Activated CD8-positive, alpha-beta memory T cell treated with anti-CD3 and anti-CD28 coated beads, Interleukin-2, amount 50 U/mL, for 1 hour (primary cell): ENCODE data around the gene POLDIP2.
A peak's percentile ranks its signal among the peaks of the same experiment; 100 is the strongest.

Experiments used
- DNase-seq: peaks from one replicate; pipeline ENCODE4 v3.0.0-alpha.2; 2020; ENCODE audit errors: extremely low read depth

The POLDIP2 gene

GRCh38 chr17:28390141-28390540 is 32.8 kb upstream of the POLDIP2 start:
- DNase-seq, result no peak

GRCh38 chr17:28388106-28388505 is 30.8 kb upstream of the POLDIP2 start:
- DNase-seq, result no peak

- DNase-seq, result no peak
Measured at GRCh38 chr17:28386391-28386790, 29.1 kb upstream of the POLDIP2 start.

DNA sequence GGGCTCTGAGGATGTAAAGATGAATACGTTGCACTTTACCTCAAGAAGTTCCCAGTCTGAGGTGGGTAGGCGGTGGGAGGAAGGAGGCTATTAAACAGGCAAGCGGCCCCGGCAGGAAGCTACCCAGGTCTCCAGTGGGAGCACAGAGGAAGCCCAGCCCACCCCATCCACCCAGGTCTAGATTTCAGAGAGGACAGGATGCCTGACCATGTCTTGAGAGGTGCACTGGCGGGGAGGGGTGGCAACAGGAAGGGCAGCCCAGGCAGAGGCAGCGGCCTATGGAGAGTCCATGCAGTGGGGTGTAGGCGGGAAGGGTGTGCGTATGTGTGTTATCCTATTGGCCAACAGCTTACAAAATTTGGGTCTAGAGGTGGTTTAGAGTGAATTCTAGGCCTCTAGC is 28.1 kb upstream of the POLDIP2 start:
- DNase-seq, result no peak

GRCh38 chr17:28385037-28385400 is 27.7 kb upstream of the POLDIP2 start:
- no peak for DNase-seq

- no peak for DNase-seq
Measured at GRCh38 chr17:28384281-28385036, 27.1 kb upstream of the POLDIP2 start.

GRCh38 chr17:28381141-28381825 is 24.0 kb upstream of the POLDIP2 start:
- no peak for DNase-seq

- no peak for DNase-seq
Measured at GRCh38 chr17:28379814-28380801, 22.8 kb upstream of the POLDIP2 start.

GRCh38 chr17:28372945-28373274 is 15.6 kb upstream of the POLDIP2 start:
- DNase-seq, result no peak

DNA sequence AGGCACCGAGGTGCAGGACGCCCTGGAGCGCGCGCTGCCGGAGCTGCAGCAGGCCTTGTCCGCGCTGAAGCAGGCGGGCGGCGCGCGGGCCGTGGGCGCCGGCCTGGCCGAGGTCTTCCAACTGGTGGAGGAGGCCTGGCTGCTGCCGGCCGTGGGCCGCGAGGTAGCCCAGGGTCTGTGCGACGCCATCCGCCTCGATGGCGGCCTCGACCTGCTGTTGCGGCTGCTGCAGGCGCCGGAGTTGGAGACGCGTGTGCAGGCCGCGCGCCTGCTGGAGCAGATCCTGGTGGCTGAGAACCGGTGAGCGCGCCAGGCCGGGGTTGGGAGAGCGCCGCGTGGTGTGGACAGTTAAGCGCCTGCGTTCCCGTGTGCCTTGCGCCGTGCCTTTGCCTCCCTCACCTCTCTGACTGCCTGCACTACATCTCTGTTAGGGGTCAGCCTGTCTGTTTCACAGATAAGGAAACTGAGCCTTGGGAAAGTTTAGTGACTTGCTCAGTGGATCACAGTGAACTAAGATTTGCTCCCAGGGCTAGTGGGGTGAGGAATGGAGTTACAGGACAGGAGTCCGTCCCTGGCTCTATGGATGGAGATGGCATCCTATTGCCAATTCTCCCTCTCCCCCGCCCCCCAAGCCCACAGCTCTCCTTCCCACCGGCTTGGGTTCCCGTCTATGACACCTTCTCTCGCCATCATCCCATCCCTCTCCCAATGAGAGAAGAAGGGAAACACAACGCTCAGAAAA is 15.0 kb upstream of the POLDIP2 start:
- no peak for DNase-seq

- DNase-seq, result peak; percentile 41
Measured at GRCh38 chr17:28371245-28372202, 14.2 kb upstream of the POLDIP2 start, which contains the start of gene SARM1. SARM1 (plus strand) TSS chr17:28371694; CDS start chr17:28372033, 339 bp downstream.

DNA sequence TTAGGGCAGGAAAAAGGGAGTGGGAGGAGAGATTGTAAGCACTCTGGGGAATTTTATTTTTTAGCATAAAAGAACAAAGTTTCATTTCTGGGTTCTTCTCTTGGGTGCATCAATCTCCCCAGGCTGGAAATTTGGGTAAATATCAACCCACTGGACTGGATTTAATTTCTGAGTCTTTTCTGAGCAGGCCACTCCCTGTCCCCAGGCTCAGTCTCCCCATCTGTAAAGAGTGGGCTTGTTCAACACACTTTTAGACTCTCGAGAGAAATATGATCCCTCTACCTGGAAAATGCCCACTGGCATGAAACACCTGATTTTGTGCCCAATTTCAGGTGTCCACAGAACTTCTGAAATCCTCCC is 13.4 kb upstream of the POLDIP2 start:
- no peak for DNase-seq

DNA sequence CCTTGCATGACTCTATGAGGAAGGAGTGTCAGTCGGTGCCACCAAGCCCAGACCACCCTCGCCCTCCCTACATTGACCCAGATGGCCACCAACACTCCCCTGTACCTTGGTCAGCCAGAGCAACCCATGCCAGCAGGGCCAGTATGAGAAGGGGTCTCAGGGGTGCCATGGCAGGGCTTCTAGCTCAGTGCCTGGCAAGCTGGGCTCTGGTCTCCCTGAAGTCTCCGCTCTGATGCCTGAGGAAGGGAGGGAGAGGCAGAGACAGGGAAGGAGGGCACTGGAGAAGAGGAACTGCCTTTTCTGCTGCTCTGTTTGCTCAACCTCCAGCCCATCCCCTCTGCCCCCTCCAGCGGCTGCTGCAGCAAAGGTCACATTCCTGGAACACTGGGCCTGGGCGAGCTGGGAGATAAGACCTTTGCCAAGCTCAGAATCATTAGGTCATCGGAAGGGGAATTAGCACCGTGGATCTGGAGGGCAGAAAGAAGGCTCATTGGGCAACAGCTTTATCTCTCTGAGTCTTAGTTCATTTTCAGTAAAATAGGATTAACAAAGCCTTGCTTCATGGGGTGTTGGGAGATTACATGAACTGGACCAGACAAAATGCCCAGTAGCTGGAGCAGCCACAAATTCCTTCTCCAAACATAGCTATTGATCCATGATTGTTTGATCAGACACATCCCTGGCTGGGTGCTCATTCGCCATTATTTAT is 12.9 kb upstream of the POLDIP2 start, which contains the start of gene VTN:
Gene VTN, minus strand, starts transcription at position 273 of the 709 bp plus-strand sequence. Its CDS starts 104 bp downstream, at position 169.
- DNase-seq, result no peak

GRCh38 chr17:28369684-28370034 is 12.3 kb upstream of the POLDIP2 start:
- DNase-seq, result no peak

DNA sequence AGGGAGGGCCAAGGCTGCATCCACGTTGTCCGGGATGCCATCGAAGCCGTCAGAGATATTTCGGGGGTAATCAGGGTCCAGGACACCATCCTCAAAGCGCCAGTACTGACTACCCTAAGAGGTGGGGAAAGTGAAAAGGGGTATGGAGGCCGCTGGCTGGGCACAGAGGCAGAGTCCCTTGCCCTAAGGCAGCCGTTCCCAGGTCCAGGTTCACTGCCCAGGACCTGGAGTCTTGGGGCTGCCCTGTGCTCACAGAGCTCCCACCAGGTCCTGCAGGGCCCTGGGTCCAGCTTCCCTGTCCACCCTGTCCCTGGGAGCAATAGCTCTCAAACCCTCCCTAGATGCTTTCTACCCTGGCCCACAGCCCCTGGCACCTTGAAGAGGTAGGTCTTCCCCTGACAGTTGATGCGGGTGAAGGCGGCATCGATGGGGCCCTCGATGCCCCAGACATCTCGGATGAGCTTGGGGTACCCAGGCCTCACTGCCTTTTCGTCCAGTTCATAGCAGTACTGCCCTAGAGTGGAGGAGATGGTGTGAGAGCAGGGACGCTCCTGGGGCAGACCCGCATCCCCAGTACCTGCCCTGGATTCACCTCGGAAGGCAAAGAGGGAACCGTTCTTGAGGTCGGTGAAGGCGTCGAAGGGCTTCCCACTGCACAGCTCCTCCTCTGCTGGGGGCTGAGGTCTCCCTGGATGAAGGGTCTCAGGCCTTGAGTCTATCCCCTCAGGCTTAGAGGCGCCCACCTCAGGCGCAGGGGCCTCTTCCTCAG is 11.8 kb upstream of the POLDIP2 start:
- DNase-seq, result no peak

DNA sequence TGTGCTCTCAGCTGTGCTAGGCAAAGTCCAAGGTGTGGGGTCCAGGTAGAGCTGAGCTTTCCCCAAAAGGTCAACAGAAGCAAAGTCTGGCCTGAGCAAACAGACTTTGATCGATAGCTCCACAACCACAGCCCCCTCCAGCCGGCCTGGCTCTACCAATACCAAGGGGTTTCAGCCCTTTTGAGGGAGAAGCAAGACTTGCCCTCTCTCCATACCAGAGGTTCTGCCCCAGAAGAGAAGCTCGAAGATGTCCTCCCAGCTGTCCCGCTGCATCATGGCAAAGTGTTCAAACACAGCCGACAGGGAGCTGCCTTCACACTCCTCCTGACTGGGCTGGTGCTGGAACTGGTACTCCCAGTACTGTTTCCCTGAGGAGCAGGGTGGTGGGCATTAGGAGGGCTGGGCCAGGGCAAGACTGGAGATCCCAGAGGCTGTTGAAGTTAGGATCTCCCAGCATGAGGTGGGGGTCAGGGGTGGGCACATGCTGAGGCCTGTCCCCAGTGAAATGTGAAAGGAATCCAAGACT is 11.0 kb upstream of the POLDIP2 start:
- DNase-seq, result no peak

DNA sequence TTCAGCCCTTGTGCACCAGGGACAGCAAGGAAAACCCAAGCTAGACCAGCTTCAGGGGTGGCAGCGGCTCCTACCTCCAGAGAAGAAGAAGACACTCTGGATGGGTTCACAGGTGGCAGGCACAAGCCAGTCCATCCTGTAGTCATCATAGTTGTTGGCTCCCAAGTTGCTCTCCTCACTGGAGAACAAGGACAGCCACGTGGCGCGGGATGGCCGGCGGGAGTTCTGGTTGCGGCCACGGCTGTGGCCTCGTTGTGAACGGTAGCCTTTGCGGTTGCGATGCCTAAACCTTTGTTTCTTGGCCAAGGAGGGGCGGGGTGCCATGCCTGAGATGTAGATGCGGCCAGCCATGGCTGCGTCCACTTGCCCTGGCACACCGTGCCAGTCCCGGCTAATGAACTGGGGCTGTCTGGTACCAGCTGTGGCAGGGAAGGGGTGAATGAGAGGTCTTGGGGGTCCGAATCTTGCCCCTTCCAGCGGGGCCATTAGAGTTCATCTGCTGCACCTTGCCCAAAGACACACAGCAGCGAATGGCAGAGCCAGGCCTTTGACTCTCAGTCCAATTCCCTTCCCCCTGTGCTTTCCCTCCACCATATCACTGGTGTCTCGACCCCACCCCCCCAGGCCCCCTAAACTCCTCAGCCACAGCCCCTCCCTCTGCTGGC is 10.4 kb upstream of the POLDIP2 start:
- DNase-seq, result no peak

GRCh38 chr17:28366605-28367004 is 9.3 kb upstream of the POLDIP2 start:
- no peak for DNase-seq
